A549 (cell line): ENCODE data around the gene SLC36A2. TPM values are rescaled to one million over a fixed set of nuclear protein-coding genes. Genes with fewer than 3 reads are reported as not detected.

ENCODE experiments used
- ATAC-seq, 2 experiments: fragments of 200-7000 bp in 1 of 2; fragments of >200 bp in 1 of 2; cut with Nextera tagmentation in 1 of 2; cut with Tn5 transposase in 1 of 2; 3 replicates each; pipeline versions ENCODE4 v1.8.0 to v1.9.1; 2018 to 2020; ENCODE audit warnings: mild to moderate bottlenecking in 1 of 2, moderate library complexity in 1 of 2
- CTCF ChIA-PET: fragments of 300-600 bp; sonication (Branson Sonifier 250); formaldehyde crosslinking; extraction: SDS; loops from one replicate; lab custom pipeline; 2021; ENCODE audit warnings: antibody characterized with exemption, inconsistent platforms; lab: Yijun Ruan, JAX
- POLR2A ChIA-PET: fragments of 350-600 bp; formaldehyde crosslinking; extraction: SDS; loops from one replicate; lab custom pipeline; 2021; ENCODE audit warnings: antibody characterized with exemption, inconsistent platforms; lab: Yijun Ruan, JAX
- DNase-seq, 2 experiments: peaks; one replicate each; pipeline versions ENCODE4 v3.0.0 to v3.0.0-alpha.2; 2011 to 2016; ENCODE audit warnings: low read depth in 1 of 2, low spot score in 1 of 2
- FAIRE-seq: peaks from 2 replicates; lab custom pipeline; 2011; peaks lifted over from hg19 to GRCh38; lab: Jason Lieb, UNC
- H3K27ac ChIP-seq, 2 experiments: fragments of >200 bp; sonication (Bioruptor Twin); formaldehyde crosslinking; 3 replicates each; pipeline ENCODE4 v1.5.1; 2016 to 2017
- H3K4me1 ChIP-seq: fragments of >200 bp; sonication (Bioruptor Twin); formaldehyde crosslinking; 3 replicates; pipeline ENCODE4 v1.6.1; 2016
- H3K4me2 ChIP-seq: fragments of >200 bp; sonication (Bioruptor Twin); formaldehyde crosslinking; 3 replicates; pipeline ENCODE4 v1.6.1; 2016
- H3K4me3 ChIP-seq: fragments of >200 bp; sonication (Bioruptor Twin); formaldehyde crosslinking; 3 replicates; pipeline ENCODE4 v1.5.1; 2016
- H3K9me3 ChIP-seq: fragments of >200 bp; sonication (Bioruptor Twin); formaldehyde crosslinking; 3 replicates; pipeline ENCODE4 v1.6.1; 2016
- BHLHE40 ChIP-seq: IDR thresholded peaks from 2 replicates; pipeline ENCODE4 v1.6.1; 2012; ENCODE audit warnings: low read depth, low read length, inconsistent platforms
- CBX2 ChIP-seq: fragments of 200-600 bp; sonication (generic); IDR thresholded peaks from 2 replicates; pipeline ENCODE4 v1.6.1; 2016; ENCODE audit warnings: low read depth, mild to moderate bottlenecking, borderline replicate concordance
- CBX8 ChIP-seq: fragments of 200-600 bp; sonication (generic); IDR thresholded peaks from 2 replicates; pipeline ENCODE4 v1.6.1; 2016
- CHD4 ChIP-seq: fragments of 200-600 bp; sonication (generic); IDR thresholded peaks from 2 replicates; pipeline ENCODE4 v1.6.1; 2016; ENCODE audit warnings: antibody characterized with exemption, mild to moderate bottlenecking, borderline replicate concordance
- CTCF ChIP-seq: fragments of >200 bp; sonication (Bioruptor Twin); formaldehyde crosslinking; IDR thresholded peaks from 3 replicates; pipeline ENCODE4 v1.5.1; 2016
- EHF ChIP-seq: fragments of 250-450 bp; sonication (Bioruptor Pico); IDR thresholded peaks from 2 replicates; pipeline ENCODE4 v1.5.0; 2020; ENCODE audit warnings: mild to moderate bottlenecking
- FOXS1 ChIP-seq: fragments of 250-450 bp; sonication (Bioruptor Pico); IDR thresholded peaks from 2 replicates; pipeline ENCODE4 v1.5.0; 2020; ENCODE audit warnings: mild to moderate bottlenecking, moderate library complexity
- HDAC2 ChIP-seq: fragments of 200-600 bp; sonication (generic); IDR thresholded peaks from 2 replicates; pipeline ENCODE4 v1.6.1; 2016
- HES2 ChIP-seq: fragments of >200 bp; sonication (Bioruptor Twin); formaldehyde crosslinking; IDR thresholded peaks from 2 replicates; pipeline ENCODE4 v1.6.1; 2016
- HMGXB4 ChIP-seq: fragments of 250-450 bp; sonication (Bioruptor Pico); IDR thresholded peaks from 2 replicates; pipeline ENCODE4 v1.5.0; 2021; ENCODE audit warnings: mild to moderate bottlenecking, moderate library complexity, borderline replicate concordance
- HOXB5 ChIP-seq: fragments of 250-450 bp; sonication (Bioruptor Pico); IDR thresholded peaks from 2 replicates; pipeline ENCODE4 v1.5.0; 2020; ENCODE audit warnings: mild to moderate bottlenecking, moderate library complexity
- KDM5A ChIP-seq: fragments of 200-600 bp; sonication (generic); IDR thresholded peaks from 2 replicates; pipeline ENCODE4 v1.6.1; 2016; ENCODE audit warnings: antibody characterized with exemption, mild to moderate bottlenecking
- MAX ChIP-seq: IDR thresholded peaks from 2 replicates; pipeline ENCODE4 v1.6.1; 2012
- MAZ ChIP-seq: fragments of 150-350 bp; IDR thresholded peaks from 2 replicates; pipeline ENCODE4 v1.6.1; 2014; ENCODE audit warnings: antibody characterized with exemption, low read depth, low read length, borderline replicate concordance
- MYC ChIP-seq: IDR thresholded peaks from 2 replicates; pipeline ENCODE4 v1.6.1; 2012; ENCODE audit warnings: mild to moderate bottlenecking, inconsistent platforms, low read length, improper control_type of control experiment, borderline replicate concordance
- NR3C1 ChIP-seq: fragments of >200 bp; sonication (Bioruptor Twin); formaldehyde crosslinking; IDR thresholded peaks from 3 replicates; pipeline ENCODE4 v1.6.1; 2017
- RNF2 ChIP-seq: fragments of 200-600 bp; sonication (generic); IDR thresholded peaks from 2 replicates; pipeline ENCODE4 v1.6.1; 2016; ENCODE audit warnings: low read depth, mild to moderate bottlenecking, antibody characterized with exemption, moderate library complexity, borderline replicate concordance
- SMC3 ChIP-seq: fragments of >200 bp; sonication (Bioruptor Twin); formaldehyde crosslinking; IDR thresholded peaks from 3 replicates; pipeline ENCODE4 v1.6.1; 2018; ENCODE audit warnings: inconsistent platforms
- SREBF2 ChIP-seq: fragments of 450-650 bp; IDR thresholded peaks from 2 replicates; pipeline ENCODE4 v1.6.1; 2014; ENCODE audit warnings: mild to moderate bottlenecking, moderate library complexity
- TFCP2L1 ChIP-seq: fragments of 250-450 bp; sonication (Bioruptor Pico); IDR thresholded peaks from 2 replicates; pipeline ENCODE4 v1.5.0; 2021; ENCODE audit warnings: mild to moderate bottlenecking
- TP53 ChIP-seq: fragments of 250-450 bp; sonication (Bioruptor Pico); IDR thresholded peaks from 2 replicates; pipeline ENCODE4 v1.5.0; 2021; ENCODE audit warnings: mild to moderate bottlenecking, moderate library complexity
- ZC3H11A ChIP-seq: fragments of 450-650 bp; IDR thresholded peaks from 2 replicates; pipeline ENCODE4 v1.6.1; 2014; ENCODE audit warnings: antibody characterized with exemption, mild to moderate bottlenecking
- ZFP36 ChIP-seq: fragments of 450-650 bp; IDR thresholded peaks from 2 replicates; pipeline ENCODE4 v1.6.1; 2014; ENCODE audit warnings: borderline replicate concordance; ENCODE audit not compliant: partially characterized antibody
- ZSCAN20 ChIP-seq: fragments of 250-450 bp; sonication (Bioruptor Pico); IDR thresholded peaks from 2 replicates; pipeline ENCODE4 v1.8.0; 2022; ENCODE audit warnings: mild to moderate bottlenecking, moderate library complexity
- WGBS: methylation state at CpG from one replicate; pipeline ENCODE4 v1.1.6; 2017; ENCODE audit errors: missing lambda C conversion rate; 5-methylcytosine and 5-hydroxymethylcytosine counted together
- polyA plus RNA-seq, 4 experiments: library from polyadenylated mRNA; depleted of rRNA in 3 of 4; stranded (reverse); fragments of >200 nt; fragmentation: RNase III in 1 of 4; extraction: RNeasy Plus Mini Kit Qiagen cat#74134 plus additional on column Dnase treatment in 1 of 4; gene quantifications; 2 replicates in 3 of 4; 3 replicates in 1 of 4; pipeline ENCODE4 v1.2.3, GENCODE V29; 2011 to 2017

The SLC36A2 gene
- polyA plus RNA-seq, 2 of the 4 experiments (the other 2 are of a cell fraction): not detected

- H3K27ac ChIP-seq: no peak overlapping the region
- WGBS: 43% methylated on average over 5 of the region's 5 CpGs
- TF ChIP-seq RNF2 (no peak), NR3C1 (no peak), CTCF (no peak), MAZ (no peak), CBX2 (no peak), SMC3 (no peak)
- TF ChIP-seq, all 56 proteins: peak for 0
- H3K4me1 ChIP-seq: 0 out of 3 replicates have a peak, but pooled peaks cover 4% of the 10 kb centered on the region
- ATAC-seq (no peak), FAIRE-seq (no peak), DNase-seq (no peak)
- CTCF ChIA-PET: no interaction called here
- no peaks in the 10 kb centered on the region for H3K9me3 ChIP-seq
- no peak overlapping the region for H3K4me2 ChIP-seq
- POLR2A ChIA-PET: no interaction called here
- no peak overlapping the region for H3K4me3 ChIP-seq
Observed at GRCh38 chr5:151295138-151295537, 52.2 kb downstream of the SLC36A2 start.

- Histone ChIP-seq H3K9me3 (no peaks in the 10 kb centered on the region), H3K4me3 (no peak overlapping the region), H3K4me2 (no peak overlapping the region), H3K27ac (no peak overlapping the region)
- FAIRE-seq (no peak), ATAC-seq (no peak), DNase-seq (no peak)
- WGBS: 42% methylated on average over 4 of the region's 4 CpGs
- POLR2A ChIA-PET: no interaction called here
- TF ChIP-seq ZC3H11A: no peak
- no peak for TF ChIP-seq MAX
- no peak for TF ChIP-seq HMGXB4
- no peak for TF ChIP-seq HDAC2
- TF ChIP-seq ZSCAN20 (CRISPR knock-in tag): no peak
- no peak for TF ChIP-seq MAZ
- TF ChIP-seq EHF (CRISPR knock-in tag): no peak
- TF ChIP-seq, all 56 proteins: peak for 0
- CTCF ChIA-PET: no interaction called here
- 0 out of 3 replicates have a peak, but pooled peaks cover 4% of the 10 kb centered on the region for H3K4me1 ChIP-seq
Observed at GRCh38 chr5:151293624-151294023, 53.7 kb downstream of the SLC36A2 start.

- FAIRE-seq (no peak), ATAC-seq (peak; percentile 60 to 81; a peak in 5 of 6 replicates), DNase-seq (peak in 1 of 2 experiments; percentile 19)
- CTCF ChIA-PET: interaction anchor here (1.2 to 1.6 kb wide), 3 partner anchors 10 to 49 kb away, joined by 3 to 5 read pairs (median 4); no protein-coding TSS in a partner anchor
- Histone ChIP-seq H3K4me2 (no peak overlapping the region), H3K27ac (no peak overlapping the region), H3K4me1 (no peaks in the 10 kb centered on the region), H3K9me3 (no peaks in the 10 kb centered on the region), H3K4me3 (no peak overlapping the region)
- POLR2A ChIA-PET: no interaction called here
- 45% methylated on average over 2 of the region's 2 CpGs for WGBS
- TF ChIP-seq TFCP2L1 (no peak), CHD4 (no peak), SREBF2 (no peak), CBX8 (no peak), HDAC2 (no peak), BHLHE40 (no peak), ZFP36 (no peak), EHF (CRISPR knock-in tag) (no peak), HOXB5 (CRISPR knock-in tag) (no peak), TP53 (no peak), HES2 (no peak), CTCF (no peak), MYC (no peak), KDM5A (no peak), FOXS1 (no peak)
Observed at GRCh38 chr5:151288180-151288579, 59.2 kb downstream of the SLC36A2 start.
